GM18498 (cell line): ENCODE results near the gene FRMPD3.

ENCODE experiments used
- ATAC-seq: cut with Tn5 transposase; IDR thresholded peaks from one replicate; pipeline ENCODE4 v1.9.1; 2021; ENCODE audit warnings: mild to moderate bottlenecking, moderate library complexity; ENCODE audit not compliant: unreplicated experiment

The FRMPD3 gene

GRCh38 chrX:107477406-107477805, 28.0 kb downstream of the FRMPD3 start:
- no peak for ATAC-seq

GRCh38 chrX:107480272-107480671, 30.8 kb downstream of the FRMPD3 start:
- ATAC-seq = no peak

GRCh38 chrX:107482046-107482445, 32.6 kb downstream of the FRMPD3 start:
- ATAC-seq = no peak

GRCh38 chrX:107484002-107484726, 34.7 kb downstream of the FRMPD3 start:
- ATAC-seq = no peak

GRCh38 chrX:107485013-107485412, 35.6 kb downstream of the FRMPD3 start:
- no peak for ATAC-seq

GRCh38 chrX:107493141-107493540, 43.7 kb downstream of the FRMPD3 start:
- ATAC-seq = no peak

GRCh38 chrX:107496786-107497185, 47.3 kb downstream of the FRMPD3 start:
- no peak for ATAC-seq
